GM21619 (cell line): Measurements from ENCODE around the gene SFXN5.

Experiments
- ATAC-seq: cut with Tn5 transposase; IDR thresholded peaks from one replicate; pipeline ENCODE4 v1.9.1; 2021; ENCODE audit not compliant: unreplicated experiment

SFXN5 gene

GRCh38 chr2:72994991-72995380, 76.5 kb downstream of the SFXN5 start:
- no peak for ATAC-seq

- ATAC-seq = no peak
Measured at GRCh38 chr2:72994282-72994990, 77.1 kb downstream of the SFXN5 start.

- no peak for ATAC-seq
Measured at GRCh38 chr2:72993933-72994280, 77.6 kb downstream of the SFXN5 start.

- ATAC-seq = no peak
Measured at GRCh38 chr2:72993147-72993932, 78.2 kb downstream of the SFXN5 start.

GRCh38 chr2:72992734-72993102, 78.8 kb downstream of the SFXN5 start:
- ATAC-seq = no peak

- no peak for ATAC-seq
Measured at GRCh38 chr2:72991980-72992733, 79.4 kb downstream of the SFXN5 start.

GRCh38 chr2:72991439-72991725, 80.1 kb downstream of the SFXN5 start:
- no peak for ATAC-seq

- no peak for ATAC-seq
Measured at GRCh38 chr2:72990695-72991438, 80.6 kb downstream of the SFXN5 start.

GRCh38 chr2:72989770-72990556, 81.5 kb downstream of the SFXN5 start:
- no peak for ATAC-seq

- no peak for ATAC-seq
Measured at GRCh38 chr2:72988726-72989273, 82.7 kb downstream of the SFXN5 start.

- ATAC-seq = no peak
Measured at GRCh38 chr2:72988041-72988440, 83.5 kb downstream of the SFXN5 start.

- no peak for ATAC-seq
Measured at GRCh38 chr2:72985891-72986683, 85.4 kb downstream of the SFXN5 start.

- no peak for ATAC-seq
Measured at GRCh38 chr2:72985136-72985535, 86.4 kb downstream of the SFXN5 start.

GRCh38 chr2:72984172-72984671, 87.3 kb downstream of the SFXN5 start:
- no peak for ATAC-seq

GRCh38 chr2:72983500-72984161, 87.9 kb downstream of the SFXN5 start:
- no peak for ATAC-seq

- ATAC-seq = no peak
Measured at GRCh38 chr2:72982781-72983499, 88.6 kb downstream of the SFXN5 start.

GRCh38 chr2:72982219-72982618, 89.3 kb downstream of the SFXN5 start:
- ATAC-seq = no peak

GRCh38 chr2:72981536-72981935, 90.0 kb downstream of the SFXN5 start:
- no peak for ATAC-seq
